Mesenteric fat pad (tissue), 1 donor: Measurements from ENCODE around the gene COMMD7. TPM values are rescaled to one million over a fixed set of nuclear protein-coding genes. Genes with fewer than 3 reads are reported as not detected.
"Not testable (repeated sequence)": the region's sequence is repeated elsewhere in the genome, so short reads cannot be mapped to it uniquely, and the experiment has no call there.

Experiments used
- DNase-seq: peaks from one replicate; pipeline ENCODE4 v3.0.0-alpha.2; 2020; ENCODE audit warnings: low spot score
- total RNA-seq: library from RNA; stranded (reverse); fragmentation: NEBNext Ultra II Directional; extraction: Animal tissue kit (Norgen Biotek cat#: 25700); gene quantifications from one replicate; pipeline ENCODE4 v1.2.1, GENCODE V29; 2021
- donor health status: DM: yes; HTN: yes; CAD: no.

The COMMD7 gene
- total RNA-seq, 1 donor from 2014 or later: 38.0 TPM

DNA sequence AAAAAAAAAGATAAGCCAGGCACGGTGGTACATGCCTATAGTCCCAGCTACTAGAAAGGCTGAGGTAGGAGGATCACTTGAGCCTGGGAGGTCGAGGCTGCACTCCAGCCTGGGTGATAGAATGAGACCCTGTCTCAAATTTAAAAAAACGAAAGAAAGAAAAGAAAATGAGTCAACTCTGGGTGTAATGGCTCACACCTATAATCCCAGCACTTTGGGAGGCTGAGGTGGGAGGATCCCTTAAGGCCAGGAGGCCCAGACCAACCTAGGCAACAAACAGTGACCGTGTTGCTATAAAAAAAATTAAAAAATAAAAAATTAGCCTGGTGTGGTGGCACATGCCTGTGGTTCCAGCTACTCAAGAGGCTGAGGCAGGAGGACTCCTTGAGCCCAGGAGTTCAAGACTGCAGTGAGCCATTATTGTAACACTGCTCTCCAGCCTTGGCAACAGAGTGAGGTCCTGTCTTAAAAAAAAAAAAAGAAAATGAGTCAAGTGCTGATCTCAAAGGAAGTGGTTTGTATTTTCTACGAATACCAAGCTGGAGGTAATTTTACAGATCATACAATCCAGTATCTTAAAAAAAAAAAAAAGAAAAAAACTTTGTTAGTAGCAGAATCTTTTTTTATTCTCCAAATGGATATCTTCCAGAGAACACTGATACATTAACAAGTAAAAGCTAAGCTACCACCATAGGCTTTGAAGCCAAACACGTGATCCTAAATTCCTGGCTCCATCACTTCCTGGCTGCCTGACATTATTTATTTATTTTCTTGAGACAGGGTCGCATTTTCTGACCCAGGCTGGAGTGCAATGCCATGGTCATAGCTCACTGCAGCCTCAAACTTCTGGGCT is 5.7 kb downstream of the COMMD7 start:
- DNase-seq: no peak

GRCh38 chr20:32731882-32732266 is 11.4 kb downstream of the COMMD7 start:
- no peak for DNase-seq

DNA sequence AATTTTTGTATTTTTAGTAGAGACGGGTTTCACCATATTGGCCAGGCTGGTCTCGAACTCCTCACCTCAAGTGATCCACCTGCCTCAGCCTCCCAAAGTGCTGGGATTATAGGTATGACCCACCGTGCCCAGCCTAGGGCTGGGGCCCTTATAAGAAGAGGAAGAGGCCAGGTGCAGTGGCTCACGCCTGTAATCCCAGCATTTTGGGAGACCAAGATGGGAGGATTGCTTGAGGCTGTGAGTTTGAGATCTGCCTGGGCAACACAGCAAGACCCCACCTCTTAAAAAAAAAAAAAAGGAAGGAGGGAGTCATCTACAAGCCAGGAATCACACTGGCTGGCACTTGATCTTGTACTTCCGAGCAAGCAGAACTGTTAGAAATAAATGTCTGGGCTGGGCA is 13.9 kb downstream of the COMMD7 start:
- DNase-seq: not testable (repeated sequence)

GRCh38 chr20:32728435-32728834 is 14.8 kb downstream of the COMMD7 start:
- DNase-seq: not testable (repeated sequence)

GRCh38 chr20:32727683-32728082 is 15.6 kb downstream of the COMMD7 start:
- no peak for DNase-seq

- DNase-seq: no peak
Measured at GRCh38 chr20:32718749-32719348, 24.4 kb downstream of the COMMD7 start.

- DNase-seq: no peak
Measured at GRCh38 chr20:32711346-32711745, 31.9 kb downstream of the COMMD7 start.

- DNase-seq: no peak
Measured at GRCh38 chr20:32709632-32710121, 33.6 kb downstream of the COMMD7 start.

- not testable (repeated sequence) for DNase-seq
Measured at GRCh38 chr20:32709029-32709631, 34.1 kb downstream of the COMMD7 start.

DNA sequence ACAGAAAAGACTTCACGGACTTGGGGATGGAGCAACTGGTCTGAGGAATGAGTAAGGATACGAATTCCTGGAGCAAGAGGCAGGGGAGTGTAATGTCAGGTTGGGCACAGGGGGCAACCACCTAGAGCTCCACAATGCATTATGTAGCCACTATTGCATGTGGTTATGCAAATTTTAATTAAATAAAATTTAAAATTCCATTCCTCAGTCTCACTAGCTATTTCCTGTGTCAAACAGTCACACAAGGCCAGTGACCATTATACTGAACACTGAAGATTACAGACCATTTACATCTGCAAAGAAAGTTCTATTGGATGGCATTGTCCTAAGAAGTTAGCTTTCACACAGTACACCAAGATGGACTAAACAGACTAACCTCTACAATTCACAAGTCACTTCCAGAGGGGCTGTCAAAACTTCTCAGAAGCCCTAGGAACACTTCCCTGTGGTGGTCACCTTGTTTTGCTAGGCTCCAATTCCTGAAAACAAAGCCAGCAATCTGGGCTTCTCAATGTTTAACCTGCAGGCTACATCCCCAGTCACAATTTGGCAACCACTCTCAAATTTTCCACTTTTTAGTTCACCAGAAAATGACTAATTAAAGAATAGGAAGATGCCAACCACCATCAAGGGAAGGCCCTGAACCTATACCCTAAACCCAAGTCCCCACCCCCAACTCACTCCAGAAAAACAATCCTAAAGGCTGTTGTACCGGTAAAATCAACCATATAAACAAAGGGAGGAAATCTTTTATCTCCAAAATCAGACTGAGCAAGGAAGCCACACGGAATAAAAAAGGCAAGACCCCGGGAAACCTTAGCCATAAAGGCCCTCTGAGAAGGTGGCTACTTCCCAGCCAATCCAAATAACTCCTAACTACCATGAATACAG is 35.3 kb downstream of the COMMD7 start:
- no peak for DNase-seq

DNA sequence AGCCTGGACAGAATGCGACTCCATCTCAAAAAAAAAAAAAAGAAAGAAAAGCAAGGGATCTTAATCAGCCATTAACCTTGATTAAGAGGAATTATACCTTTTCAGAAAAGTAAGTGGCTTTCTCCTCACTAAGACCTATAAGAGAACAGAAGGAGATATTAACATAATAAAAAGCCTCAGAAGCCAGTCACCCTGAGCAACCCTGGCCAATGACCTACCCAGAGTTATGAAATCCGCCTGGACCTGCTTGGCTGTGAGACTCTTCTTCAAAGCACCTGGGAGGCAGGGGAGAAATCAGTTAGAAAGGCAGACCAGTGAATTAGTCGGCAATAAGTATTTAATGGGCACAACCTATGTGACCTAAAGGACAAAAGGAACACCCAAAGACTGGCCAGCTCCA is 36.8 kb downstream of the COMMD7 start:
- no peak for DNase-seq

DNA sequence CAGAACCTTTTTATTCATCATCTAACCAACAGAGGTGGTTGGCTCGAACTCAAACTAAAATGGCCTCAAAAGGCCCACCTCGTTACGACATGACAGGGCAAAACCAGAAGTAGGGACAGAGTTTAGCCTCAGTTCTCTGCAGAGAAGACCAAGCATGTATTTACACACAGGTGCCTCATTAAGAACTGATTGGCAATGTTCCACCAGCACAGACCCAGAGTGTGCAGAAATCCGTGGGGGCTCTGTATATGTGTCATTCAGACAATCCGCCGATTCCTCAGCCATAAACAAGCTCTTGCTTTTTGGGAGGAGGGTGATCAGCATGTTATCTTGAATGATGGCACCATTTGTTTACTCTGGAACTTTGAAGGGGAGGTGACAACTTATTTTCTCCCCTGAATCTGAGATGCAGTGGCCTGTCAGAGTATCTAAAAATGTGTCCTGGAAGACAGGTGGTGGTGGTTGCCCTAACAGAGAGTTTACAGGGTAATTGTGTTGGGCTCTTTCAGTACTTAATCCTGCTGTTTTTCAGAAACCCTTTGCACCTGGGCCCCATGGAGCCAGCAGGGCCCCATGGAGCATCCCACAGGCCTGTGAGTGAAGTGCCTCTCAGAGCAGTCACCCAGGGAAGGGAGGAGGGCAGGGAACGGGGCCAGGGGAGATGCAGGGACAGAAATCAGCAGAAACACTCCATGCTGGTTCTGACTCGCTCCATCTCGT is 40.4 kb downstream of the COMMD7 start:
- DNase-seq: no peak

DNA sequence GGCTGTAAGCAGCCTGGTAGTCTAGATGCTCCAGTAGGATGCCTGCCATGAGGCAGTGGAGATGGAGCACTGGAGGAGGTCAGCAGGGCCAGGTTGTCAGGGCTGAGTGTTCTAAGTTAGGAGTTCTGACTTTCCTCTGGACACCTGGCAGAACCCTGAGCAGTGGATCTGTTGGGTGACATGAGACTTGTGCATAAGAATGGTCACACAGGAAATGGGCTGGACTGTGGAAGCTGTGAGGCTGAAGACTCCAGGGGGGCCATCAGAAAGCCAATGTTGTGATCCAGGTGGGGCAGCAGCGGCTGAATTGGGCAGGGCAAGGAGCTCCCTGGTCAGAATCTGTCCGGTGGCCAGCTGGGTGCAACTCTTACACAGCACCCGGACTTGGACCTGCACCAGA is 45.7 kb downstream of the COMMD7 start:
- no peak for DNase-seq

DNA sequence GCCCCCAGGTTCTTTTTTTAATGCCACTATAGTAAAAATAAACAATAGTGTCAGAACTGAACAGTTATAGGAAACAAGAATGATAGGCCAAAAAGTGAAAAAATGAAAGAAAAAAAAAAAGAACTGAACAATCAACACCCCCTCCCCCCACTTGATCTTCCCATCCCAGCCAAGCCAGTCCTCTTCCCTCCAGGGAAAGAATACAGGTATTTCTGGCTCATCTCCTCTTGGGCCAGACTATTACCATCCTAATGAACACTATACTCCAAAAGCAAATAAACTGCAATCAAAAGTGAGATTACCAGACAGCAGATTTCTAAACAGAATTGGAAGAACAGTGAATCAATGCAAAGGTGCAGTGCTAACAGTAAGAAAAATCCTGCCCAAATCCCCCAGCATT is 48.2 kb downstream of the COMMD7 start:
- DNase-seq: no peak

DNA sequence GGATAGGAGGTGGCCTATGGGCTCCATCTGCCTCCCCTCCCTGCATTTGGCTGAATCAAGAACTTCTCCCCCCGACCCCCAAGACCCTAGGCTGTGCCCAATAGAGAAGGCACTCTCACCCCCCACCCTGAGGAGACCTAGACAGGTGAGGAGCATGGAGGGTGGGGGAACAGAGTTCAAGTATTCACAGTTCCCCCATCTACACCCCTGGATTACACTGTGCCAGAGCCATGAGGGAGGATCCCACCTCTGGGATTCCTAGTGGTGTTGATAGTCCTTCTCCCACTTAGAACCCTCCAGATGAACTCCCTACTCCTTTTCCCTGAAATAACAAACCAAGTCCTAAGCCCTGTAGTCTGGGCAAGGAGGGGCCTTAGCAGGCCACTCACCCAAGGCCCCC is 54.3 kb downstream of the COMMD7 start:
- not testable (repeated sequence) for DNase-seq

GRCh38 chr20:32687180-32687532 is 56.1 kb downstream of the COMMD7 start:
- DNase-seq: no peak

DNA sequence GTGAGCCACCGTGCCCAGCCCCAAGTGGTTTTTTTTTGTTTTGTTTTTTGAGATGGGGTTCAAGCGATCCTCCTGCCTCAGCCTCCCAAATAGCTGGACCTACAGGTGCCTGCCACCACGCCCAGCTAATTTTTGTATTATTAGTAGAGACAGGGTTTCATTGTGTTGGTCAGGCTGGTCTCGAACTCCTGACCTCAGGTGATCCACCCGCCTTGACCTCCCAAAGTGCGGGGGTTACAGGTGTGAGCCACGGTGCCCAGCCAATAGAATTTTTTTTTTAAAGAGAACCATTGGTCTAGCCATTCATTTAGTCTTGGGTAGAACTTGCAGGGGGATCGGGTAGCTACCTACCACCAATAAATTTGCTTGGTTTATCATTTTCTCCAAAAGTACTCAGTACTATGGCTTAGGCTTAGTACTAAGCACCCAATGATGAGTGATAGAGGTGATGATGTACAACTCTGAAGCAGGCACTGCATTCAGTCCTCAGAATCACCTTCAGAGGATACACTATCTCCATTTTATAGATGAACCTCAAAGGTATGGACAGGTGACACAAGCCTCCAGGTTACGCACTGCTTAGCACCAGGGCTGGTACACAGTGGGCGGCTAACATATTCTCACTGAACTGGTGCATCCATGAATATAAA is 56.6 kb downstream of the COMMD7 start:
- no peak for DNase-seq

DNA sequence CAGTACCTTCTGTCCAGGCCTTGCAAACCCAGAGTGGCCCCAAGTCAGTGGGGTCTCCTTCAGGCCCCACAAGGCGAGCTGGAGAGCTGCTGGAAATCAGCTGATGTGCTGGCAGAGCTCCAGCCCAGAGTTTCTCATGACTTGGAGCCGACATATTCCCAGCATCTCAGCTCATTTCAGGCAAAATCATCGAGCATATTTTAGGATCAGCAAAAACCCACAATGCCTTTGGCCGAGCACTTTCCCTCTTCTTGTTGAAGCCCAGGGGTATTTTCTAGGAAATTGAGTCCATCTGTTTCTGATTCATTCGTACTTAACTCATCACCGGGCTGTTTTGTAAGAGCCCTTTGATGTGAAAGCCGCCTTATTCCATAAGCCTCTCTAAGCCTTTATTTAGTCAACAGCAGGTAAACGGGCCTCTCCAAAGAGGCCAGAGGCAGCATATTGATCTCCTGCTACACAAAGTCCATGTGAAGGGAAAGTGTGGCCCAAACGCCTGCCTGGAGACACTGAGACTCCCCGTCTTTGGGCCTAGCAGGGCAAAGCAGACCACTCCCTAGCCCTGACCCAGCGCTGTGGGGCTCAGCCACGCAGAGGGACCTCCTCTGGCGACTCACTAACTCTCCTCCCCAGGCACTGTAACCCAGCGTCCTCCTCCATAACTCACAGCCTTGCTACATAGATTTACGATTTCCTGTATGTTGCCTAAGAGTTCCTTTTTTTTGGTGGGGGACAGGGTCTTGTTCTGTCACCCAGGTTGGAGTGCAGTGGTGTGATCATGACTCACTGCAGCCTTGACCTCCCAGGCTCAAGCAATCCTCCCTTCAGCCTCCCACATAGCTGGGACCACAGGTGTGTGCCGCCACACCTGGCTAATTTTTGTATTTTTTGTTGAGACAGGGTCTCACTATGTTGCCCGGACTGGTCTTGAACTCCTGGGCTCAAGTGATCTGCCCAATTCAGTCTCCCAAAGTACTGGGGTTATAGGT is 57.4 kb downstream of the COMMD7 start:
- no peak for DNase-seq

- no peak for DNase-seq
Measured at GRCh38 chr20:32682508-32682987, 60.7 kb downstream of the COMMD7 start.
